ENCODE data around the gene SUSD2. TPM values are rescaled to one million over a fixed set of nuclear protein-coding genes. Genes with fewer than 3 reads are reported as not detected.

Gene SUSD2
- total and polyA plus RNA-seq, 9 of the 15 experiments (the other 6 are each of a cell fraction or from before 2014, with no cell fraction given) = 0.01 to 0.16 (median 0.04) TPM; not detected in 4

GRCh38 chr22:24157822-24158135, 23.5 kb upstream of the SUSD2 start:
- BruUV-seq (replicated peaks) = no TSS peak
- DNase-seq (ENCODE audit: extremely low read depth in 1 of 4, low spot score in 3 of 4) = no peak
- no peak for ATAC-seq
- ChIA-PET CTCF (ENCODE audit: low intra/inter-chr PET ratio) (no interaction called here), POLR2A (interaction anchor here (0.6 kb wide), 1 partner anchor 19 kb away, joined by 4 read pairs; no protein-coding TSS in a partner anchor)
- Histone ChIP-seq H3K27ac (ENCODE audit: extremely low read depth, low read depth, low read length) (no peak overlapping the region), H3K27me3 (ENCODE audit: control insufficient read depth in 2 of 2, insufficient read depth in 2 of 2, low read length in 2 of 2) (no peaks in the 10 kb centered on the region), H3K9me3 (replicated peaks; ENCODE audit: control insufficient read depth, insufficient read depth, low read depth, low read length) (no peaks in the 10 kb centered on the region), H3K36me3 (ENCODE audit: control insufficient read depth, insufficient read depth, low read length) (peaks cover 19% of the 10 kb centered on the region; the same call in 2 of the 3 replicates), H3K4me1 (replicated peaks in 1 of 2; ENCODE audit: control insufficient read depth in 2 of 2, insufficient read depth in 2 of 2, low read length in 2 of 2) (peaks cover 9 to 29% of the 10 kb centered on the region in 2 experiments; a peak in 4 of 5 replicates), H4K20me1 (replicated peaks; ENCODE audit: control insufficient read depth, insufficient read depth, low read length) (no peaks in the 10 kb centered on the region; the same call in 1 of the 2 replicates), H3K4me3 (no peak overlapping the region), H2AFZ (ENCODE audit: low read depth, low read length) (no peak overlapping the region), H3K79me2 (ENCODE audit: control insufficient read depth, insufficient read depth, low read length) (no peaks in the 10 kb centered on the region; the same call in 2 of the 3 replicates), H3K9me1 (ENCODE audit: control insufficient read depth, insufficient read depth, low read length) (peaks cover 3% of the 10 kb centered on the region), H3K4me2 (ENCODE audit: insufficient read depth, low read length) (no peak overlapping the region), H3K9ac (ENCODE audit: insufficient read depth in 1 of 2, low read depth in 2 of 2, low read length in 2 of 2) (no peak overlapping the region)
- intact Hi-C loops (cut with micrococcal nuclease) = no loop called here
- 94% methylated on average over 8 of the region's 10 CpGs for WGBS (ENCODE audit: insufficient coverage, low coverage, missing lambda C conversion rate)
- no peak for FAIRE-seq
- no peak for TF ChIP-seq ELF4 (CRISPR knock-in tag; IDR thresholded peaks at IDR 0.05)
- no peak for TF ChIP-seq MCM5 (IDR thresholded peaks at IDR 0.05; ENCODE audit: low read depth)
- no peak for TF ChIP-seq SMARCB1 (IDR thresholded peaks at IDR 0.05; ENCODE audit: insufficient read length, low read depth)
- TF ChIP-seq ESRRA (IDR thresholded peaks at IDR 0.05; ENCODE audit: borderline replicate concordance, low read depth) = no peak
- TF ChIP-seq RNF219 (CRISPR knock-in tag; IDR thresholded peaks at IDR 0.05) = no peak
- no peak for TF ChIP-seq SFPQ (IDR thresholded peaks at IDR 0.05; ENCODE audit: low read depth, low read length)
- TF ChIP-seq CUX1 (CRISPR knock-in tag; IDR thresholded peaks at IDR 0.05) = no peak
- no peak for TF ChIP-seq ADNP (tag; IDR thresholded peaks at IDR 0.05)
- in situ Hi-C loops (cut with MboI) = no loop called here
